ENCODE data around the gene TNS3. TPM values are rescaled to one million over a fixed set of nuclear protein-coding genes. Genes with fewer than 3 reads are reported as not detected.

Gene TNS3
- total and polyA plus RNA-seq, 10 of the 15 experiments (the other 5 are each of a cell fraction or from before 2014, with no cell fraction given) = 0.27 to 2.7 (median 0.79) TPM

DNA sequence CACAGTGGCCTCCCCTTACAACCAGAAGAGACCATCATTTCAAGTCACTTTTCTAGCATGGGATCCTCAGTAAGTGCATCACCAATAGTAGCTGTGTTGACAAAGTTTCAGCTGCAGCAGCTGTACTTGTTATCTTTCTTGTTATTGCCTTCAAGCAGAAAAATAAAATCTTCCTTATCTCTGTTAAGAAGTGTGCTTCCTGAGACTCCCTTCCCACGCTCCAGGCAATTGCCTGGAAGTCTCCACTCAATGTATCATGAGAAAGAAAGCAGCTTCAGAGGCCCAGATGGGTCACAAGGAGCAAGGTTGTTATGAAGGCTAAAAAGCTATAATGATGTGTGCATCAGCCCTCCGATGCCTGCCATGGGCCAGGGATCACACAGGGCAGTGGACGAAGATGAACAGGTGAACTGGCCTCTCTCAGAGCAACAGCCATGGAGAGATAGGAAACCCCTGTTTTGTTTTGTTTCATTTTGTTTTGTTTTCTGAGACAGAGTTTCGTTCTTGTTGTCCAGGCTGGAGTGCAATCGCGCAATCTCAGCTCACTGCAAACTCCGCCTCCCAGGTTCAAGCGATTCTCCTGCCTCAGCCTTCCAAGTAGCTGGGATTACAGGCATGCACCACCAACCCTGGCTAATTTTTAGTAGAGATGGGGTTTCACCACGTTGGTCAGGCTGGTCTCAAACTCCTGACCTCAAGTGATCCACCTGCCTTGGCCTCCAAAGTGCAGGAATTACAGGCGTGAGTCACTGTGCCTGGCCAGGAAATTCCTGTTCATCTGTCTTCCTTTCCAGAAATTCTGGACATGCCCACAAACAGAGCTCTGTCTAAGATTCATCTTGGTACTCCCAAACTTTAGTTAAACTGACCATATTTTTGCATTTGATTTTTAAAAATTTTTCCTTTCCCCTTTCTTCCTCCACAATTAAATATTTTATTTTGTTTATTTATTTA lies 340.5 kb downstream of the TNS3 start:
- RAD21 ChIA-PET (ENCODE audit: unreplicated experiment) = no interaction called here
- SMC1A ChIA-PET (ENCODE audit: uncharacterized antibody, unreplicated experiment) = no interaction called here

More for the DNA sequence above, 340.5 kb downstream of the TNS3 start:
- Histone ChIP-seq H3K36me3 (ENCODE audit: control insufficient read depth in 2 of 2, insufficient read depth in 2 of 2, low read length in 1 of 2) (no peaks in the 10 kb centered on the region), H3K9me3 (replicated peaks; ENCODE audit: control insufficient read depth, insufficient read depth, low read length) (no peaks in the 10 kb centered on the region), H3K4me2 (ENCODE audit: control insufficient read depth, insufficient read depth) (no peak overlapping the region), H3K4me3 (no peak overlapping the region), H2AFZ (ENCODE audit: control insufficient read depth, low read depth, low read length) (no peak overlapping the region), H3K79me2 (ENCODE audit: control insufficient read depth, insufficient read depth, low read length) (no peaks in the 10 kb centered on the region), H3K9ac (ENCODE audit: control insufficient read depth, insufficient read depth, low read length) (no peak overlapping the region), H3K27me3 (replicated peaks in 1 of 2; ENCODE audit: control insufficient read depth in 2 of 2, insufficient read depth in 2 of 2, low read length in 1 of 2) (no peaks in the 10 kb centered on the region; a peak in 1 of 4 replicates), H3K27ac (ENCODE audit: control insufficient read depth, insufficient read depth) (no peak overlapping the region), H4K20me1 (ENCODE audit: control insufficient read depth, insufficient read depth) (no peaks in the 10 kb centered on the region), H3K4me1 (ENCODE audit: control insufficient read depth, insufficient read depth, low read length) (no peaks in the 10 kb centered on the region)
- ChIA-PET POLR2A (no interaction called here), CTCF (no interaction called here)
- intact Hi-C loops (cut with micrococcal nuclease; ENCODE audit: unreplicated experiment) = no loop called here
- 44% methylated on average over 10 of the region's 10 CpGs for WGBS (ENCODE audit: insufficient coverage, insufficient replicate concordance, low lambda C conversion rate, missing lambda C conversion rate)
- no peak for TF ChIP-seq PRDM15 (CRISPR knock-in tag; IDR thresholded peaks at IDR 0.05)
- no peak for TF ChIP-seq BHLHE40 (IDR thresholded peaks at IDR 0.05; ENCODE audit: borderline replicate concordance in 1 of 2, low read depth in 2 of 2, low read length in 1 of 2)
- in situ Hi-C loops (cut with MboI) = no loop called here
- FAIRE-seq = no peak
- no peak for DNase-seq (ENCODE audit: low read depth, low spot score)
- BruUV-seq (replicated peaks) = no TSS peak
- ATAC-seq = no peak

All from GM12878 (cell line).